ENCODE measurements around the gene CNFN. TPM values are rescaled to one million over a fixed set of nuclear protein-coding genes. Genes with fewer than 3 reads are reported as not detected.

The CNFN gene
- total RNA-seq, 1 donor from 2014 or later = 2.9 TPM

- Histone ChIP-seq H3K27me3 (no peaks in the 10 kb centered on the region), H3K4me2 (no peak overlapping the region), H3K9ac (no peak overlapping the region), H3K36me3 (no peaks in the 10 kb centered on the region), H3F3A (ENCODE audit: low read depth) (no peaks in the 10 kb centered on the region), H3K79me2 (ENCODE audit: low read depth) (no peaks in the 10 kb centered on the region), H3K9me3 (ENCODE audit: low read depth) (no peaks in the 10 kb centered on the region), H4K20me1 (ENCODE audit: low read depth) (no peaks in the 10 kb centered on the region), H3K4me3 (no peak overlapping the region), H3K4me1 (peaks cover 4% of the 10 kb centered on the region), H3K27ac (no peak overlapping the region), H2AFZ (replicated peaks) (no peak overlapping the region)
- H3K27me3 Mint-ChIP-seq (ENCODE audit: insufficient read depth, low read depth) = peaks cover 4% of the 10 kb centered on the region
- no peaks in the 10 kb centered on the region for H3K9me3 Mint-ChIP-seq
- no peak overlapping the region for H3K27ac Mint-ChIP-seq
- no peak for DNase-seq (ENCODE audit: low spot score)
- no peak overlapping the region for H3K4me3 Mint-ChIP-seq
- peaks cover 31% of the 10 kb centered on the region for H3K4me1 Mint-ChIP-seq
- peaks cover 19% of the 10 kb centered on the region for H3K36me3 Mint-ChIP-seq
- TF ChIP-seq EZH2 (IDR thresholded peaks at IDR 0.05) (no peak), EZH2phosphoT487 (IDR thresholded peaks at IDR 0.05) (no peak), CTCF (IDR thresholded peaks at IDR 0.05) (no peak)
Observed at GRCh38 chr19:42356686-42357085, 33.4 kb downstream of the CNFN start.

- Mint-ChIP-seq H3K9me3 (no peaks in the 10 kb centered on the region), H3K4me1 (peaks cover 30% of the 10 kb centered on the region), H3K27me3 (ENCODE audit: insufficient read depth, low read depth) (peaks cover 2% of the 10 kb centered on the region), H3K27ac (no peak overlapping the region), H3K4me3 (no peak overlapping the region), H3K36me3 (peaks cover 14% of the 10 kb centered on the region)
- no peaks in the 10 kb centered on the region for H3K9me3 ChIP-seq (ENCODE audit: low read depth)
- no peak overlapping the region for H3K4me2 ChIP-seq
- H3K36me3 ChIP-seq = no peaks in the 10 kb centered on the region
- no peaks in the 10 kb centered on the region for H4K20me1 ChIP-seq (ENCODE audit: low read depth)
- no peak overlapping the region for H3K4me3 ChIP-seq
- H3K79me2 ChIP-seq (ENCODE audit: low read depth) = no peaks in the 10 kb centered on the region
- H3K9ac ChIP-seq = no peak overlapping the region
- no peak for DNase-seq (ENCODE audit: low spot score)
- H3K27me3 ChIP-seq = no peaks in the 10 kb centered on the region
- H3K4me1 ChIP-seq = peaks cover 4% of the 10 kb centered on the region
- H3K27ac ChIP-seq = no peak overlapping the region
- no peaks in the 10 kb centered on the region for H3F3A ChIP-seq (ENCODE audit: low read depth)
- no peak for TF ChIP-seq EZH2 (IDR thresholded peaks at IDR 0.05)
- no peak for TF ChIP-seq CTCF (IDR thresholded peaks at IDR 0.05)
- no peak for TF ChIP-seq EZH2phosphoT487 (IDR thresholded peaks at IDR 0.05)
- H2AFZ ChIP-seq (replicated peaks) = no peak overlapping the region
Observed at GRCh38 chr19:42355896-42356295, 34.2 kb downstream of the CNFN start.

- Histone ChIP-seq H3F3A (ENCODE audit: low read depth) (no peaks in the 10 kb centered on the region), H3K36me3 (no peaks in the 10 kb centered on the region), H3K4me2 (no peak overlapping the region), H2AFZ (replicated peaks) (no peak overlapping the region), H3K4me1 (no peaks in the 10 kb centered on the region), H3K9me3 (ENCODE audit: low read depth) (no peaks in the 10 kb centered on the region), H3K27ac (no peak overlapping the region), H3K4me3 (no peak overlapping the region), H3K79me2 (ENCODE audit: low read depth) (no peaks in the 10 kb centered on the region), H3K27me3 (no peaks in the 10 kb centered on the region), H3K9ac (no peak overlapping the region), H4K20me1 (ENCODE audit: low read depth) (no peaks in the 10 kb centered on the region)
- no peak for DNase-seq (ENCODE audit: low spot score)
- no peak for TF ChIP-seq EZH2phosphoT487 (IDR thresholded peaks at IDR 0.05)
- TF ChIP-seq EZH2 (IDR thresholded peaks at IDR 0.05) = no peak
- no peak for TF ChIP-seq CTCF (IDR thresholded peaks at IDR 0.05)
- H3K36me3 Mint-ChIP-seq = peaks cover 21% of the 10 kb centered on the region
- peaks cover 2% of the 10 kb centered on the region for H3K27me3 Mint-ChIP-seq (ENCODE audit: insufficient read depth, low read depth)
- peak overlapping the region; percentile 90 for H3K27ac Mint-ChIP-seq
- H3K9me3 Mint-ChIP-seq = no peaks in the 10 kb centered on the region
- H3K4me1 Mint-ChIP-seq = peaks cover 27% of the 10 kb centered on the region
- H3K4me3 Mint-ChIP-seq = peak overlapping the region; percentile 55
Observed at GRCh38 chr19:42353341-42354015, 36.6 kb downstream of the CNFN start.
